ENCODE measurements around the gene CCDC88B. TPM values are rescaled to one million over a fixed set of nuclear protein-coding genes. Genes with fewer than 3 reads are reported as not detected.

CCDC88B gene
- total and polyA plus RNA-seq, 9 of the 15 experiments (the other 6 are each of a cell fraction or from before 2014, with no cell fraction given), result 0.13 to 18.1 (median 7.9) TPM

- no peak for TF ChIP-seq SREBF2 (CRISPR knock-in tag; IDR thresholded peaks at IDR 0.05)
- no peak for TF ChIP-seq CCNT2 (IDR thresholded peaks at IDR 0.05; ENCODE audit: borderline replicate concordance, extremely low read depth, insufficient read length, low read depth, low read length)
- no peak for TF ChIP-seq ZNF75A (CRISPR knock-in tag; IDR thresholded peaks at IDR 0.05)
- peak; percentile 43 for TF ChIP-seq PCBP1 (IDR thresholded peaks at IDR 0.05; ENCODE audit: low read depth, low read length, poor library complexity, severe bottlenecking)
- no peak for TF ChIP-seq ZNF23 (CRISPR knock-in tag; IDR thresholded peaks at IDR 0.05)
- no peak for TF ChIP-seq ZNF407 (IDR thresholded peaks at IDR 0.05; ENCODE audit: low read depth)
- no peak for TF ChIP-seq SIRT6 (IDR thresholded peaks at IDR 0.05; ENCODE audit: low read depth, low read length)
- no peak for TF ChIP-seq ESRRB (CRISPR knock-in tag; IDR thresholded peaks at IDR 0.05; ENCODE audit: borderline replicate concordance)
- TF ChIP-seq, protein P1, sequence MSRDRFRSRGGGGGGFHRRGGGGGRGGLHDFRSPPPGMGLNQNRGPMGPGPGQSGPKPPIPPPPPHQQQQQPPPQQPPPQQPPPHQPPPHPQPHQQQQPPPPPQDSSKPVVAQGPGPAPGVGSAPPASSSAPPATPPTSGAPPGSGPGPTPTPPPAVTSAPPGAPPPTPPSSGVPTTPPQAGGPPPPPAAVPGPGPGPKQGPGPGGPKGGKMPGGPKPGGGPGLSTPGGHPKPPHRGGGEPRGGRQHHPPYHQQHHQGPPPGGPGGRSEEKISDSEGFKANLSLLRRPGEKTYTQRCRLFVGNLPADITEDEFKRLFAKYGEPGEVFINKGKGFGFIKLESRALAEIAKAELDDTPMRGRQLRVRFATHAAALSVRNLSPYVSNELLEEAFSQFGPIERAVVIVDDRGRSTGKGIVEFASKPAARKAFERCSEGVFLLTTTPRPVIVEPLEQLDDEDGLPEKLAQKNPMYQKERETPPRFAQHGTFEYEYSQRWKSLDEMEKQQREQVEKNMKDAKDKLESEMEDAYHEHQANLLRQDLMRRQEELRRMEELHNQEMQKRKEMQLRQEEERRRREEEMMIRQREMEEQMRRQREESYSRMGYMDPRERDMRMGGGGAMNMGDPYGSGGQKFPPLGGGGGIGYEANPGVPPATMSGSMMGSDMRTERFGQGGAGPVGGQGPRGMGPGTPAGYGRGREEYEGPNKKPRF (IDR thresholded peaks at IDR 0.05; ENCODE audit: low read depth, low read length), result no peak
- TF ChIP-seq ZFP30 (CRISPR knock-in tag; IDR thresholded peaks at IDR 0.05; ENCODE audit: borderline replicate concordance), result no peak
- no peak for TF ChIP-seq ZNF699 (CRISPR knock-in tag; IDR thresholded peaks at IDR 0.05; ENCODE audit: insufficient replicate concordance)
- no peak for TF ChIP-seq ZNF57 (CRISPR knock-in tag; IDR thresholded peaks at IDR 0.05)
- TF ChIP-seq RBM34 (IDR thresholded peaks at IDR 0.05; ENCODE audit: borderline replicate concordance, insufficient read depth, low read length), result no peak
- TF ChIP-seq C11orf30 (IDR thresholded peaks at IDR 0.05; ENCODE audit: low read depth), result no peak
- TF ChIP-seq XRCC5 (IDR thresholded peaks at IDR 0.05; ENCODE audit: low read depth, low read length), result 0 out of 2 replicates have a peak, but pooled peaks have one; percentile 9
- no peak for TF ChIP-seq NR1H2 (CRISPR knock-in tag; IDR thresholded peaks at IDR 0.05)
- no peak; the same call in 1 of the 2 replicates for TF ChIP-seq MTA3 (IDR thresholded peaks at IDR 0.05; ENCODE audit: borderline replicate concordance)
Measured at GRCh38 chr11:64305691-64306562, 34.1 kb upstream of the CCDC88B start (continued).
